DND-41 (cell line): ENCODE results near the gene ETS2.

Experiments used
- ATAC-seq: fragments of 200-7000 bp; cut with Tn5 transposase; 3 replicates; pipeline ENCODE4 v1.9.1; 2021; ENCODE audit warnings: low read depth; ENCODE audit not compliant: insufficient read depth
- DNase-seq: peaks from one replicate; pipeline ENCODE4 v3.0.0-alpha.2; 2020
- H2AFZ ChIP-seq: 2 replicates; pipeline ENCODE4 v1.6.0; 2012; ENCODE audit warnings: low read depth, low read length
- H3K27ac ChIP-seq: 2 replicates; pipeline ENCODE4 v1.5.1; 2012; ENCODE audit warnings: low read length, inconsistent platforms
- H3K27me3 ChIP-seq: fragments of 200-600 bp; sonication (generic); 2 replicates; pipeline ENCODE4 v1.6.0; 2012; ENCODE audit warnings: low read length, mild to moderate bottlenecking, inconsistent platforms; ENCODE audit not compliant: insufficient read depth, poor library complexity
- H3K36me3 ChIP-seq: 2 replicates; pipeline ENCODE4 v1.5.1; 2012; ENCODE audit warnings: low read length, inconsistent platforms; ENCODE audit not compliant: insufficient read depth
- H3K4me1 ChIP-seq: 2 replicates; pipeline ENCODE4 v1.5.1; 2012; ENCODE audit warnings: mild to moderate bottlenecking, low read length; ENCODE audit not compliant: insufficient read depth
- H3K4me2 ChIP-seq: 2 replicates; pipeline ENCODE4 v1.6.0; 2012; ENCODE audit warnings: mild to moderate bottlenecking, moderate library complexity, low read length, inconsistent platforms; ENCODE audit not compliant: insufficient read depth
- H3K4me3 ChIP-seq, 2 experiments: fragments of 200-600 bp in 1 of 2; shearing (Covaris generic) in 1 of 2; 2 replicates each; pipeline ENCODE4 v1.5.1; 2012 to 2016; ENCODE audit warnings: inconsistent platforms in 2 of 2, low read length in 2 of 2, mild to moderate bottlenecking in 2 of 2, low read depth in 1 of 2, moderate library complexity in 1 of 2
- H3K79me2 ChIP-seq: 2 replicates; pipeline ENCODE4 v1.6.0; 2012; ENCODE audit warnings: low read length, inconsistent platforms; ENCODE audit not compliant: insufficient read depth
- H3K9ac ChIP-seq: 2 replicates; pipeline ENCODE4 v1.6.0; 2012; ENCODE audit warnings: low read depth, mild to moderate bottlenecking, inconsistent platforms, low read length, moderate library complexity
- H3K9me3 ChIP-seq: 2 replicates; pipeline ENCODE4 v1.5.1; 2012; ENCODE audit warnings: low read length, moderate library complexity, mild to moderate bottlenecking, inconsistent platforms; ENCODE audit not compliant: insufficient read depth, severe bottlenecking
- H4K20me1 ChIP-seq: 2 replicates; pipeline ENCODE4 v1.6.0; 2012; ENCODE audit warnings: low read length; ENCODE audit not compliant: insufficient read depth
- EZH2 ChIP-seq: IDR thresholded peaks from 3 replicates; pipeline ENCODE4 v1.6.1; 2012; ENCODE audit warnings: borderline replicate concordance, low read depth, mild to moderate bottlenecking, moderate library complexity, low read length, inconsistent platforms; ENCODE audit not compliant: severe bottlenecking
- TF ChIP-seq, protein P1 (sequence below): IDR thresholded peaks from 2 replicates; pipeline ENCODE4 v1.5.1; 2012; ENCODE audit warnings: borderline replicate concordance, low read length, moderate library complexity, mild to moderate bottlenecking; ENCODE audit not compliant: poor library complexity, severe bottlenecking; ENCODE audit errors: extremely low read depth

ETS2 gene

GRCh38 chr21:38790059-38790458, 15.7 kb upstream of the ETS2 start:
- no peak for ATAC-seq
- H4K20me1 ChIP-seq: no peaks in the 10 kb centered on the region

DNA sequence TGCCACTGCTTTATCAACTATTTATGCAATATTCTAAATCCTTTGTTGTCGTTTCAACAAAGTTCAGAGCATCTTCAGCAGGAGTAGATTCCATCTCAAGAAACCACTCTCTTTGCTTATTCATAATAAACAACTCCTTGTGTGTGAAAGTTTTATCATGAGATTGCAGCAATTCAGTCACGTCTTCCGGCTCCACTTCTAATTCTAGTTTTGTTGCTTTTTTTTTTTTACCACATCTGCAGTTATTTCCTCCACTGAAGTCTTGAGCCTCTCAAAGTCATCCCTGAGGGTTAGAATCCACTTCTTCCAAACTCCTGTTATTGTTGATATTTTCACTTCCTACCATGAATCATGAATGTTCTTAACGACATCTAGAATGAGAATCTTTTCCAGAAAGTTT, 14.8 kb upstream of the ETS2 start:
- Histone ChIP-seq H3K9me3 (no peaks in the 10 kb centered on the region), H3K9ac (no peak overlapping the region), H2AFZ (no peak overlapping the region), H3K27me3 (no peaks in the 10 kb centered on the region), H3K4me3 (no peak overlapping the region), H3K36me3 (no peaks in the 10 kb centered on the region), H3K4me1 (no peaks in the 10 kb centered on the region), H3K27ac (no peak overlapping the region), H4K20me1 (no peaks in the 10 kb centered on the region), H3K79me2 (no peaks in the 10 kb centered on the region), H3K4me2 (no peak overlapping the region)
- no peak for ATAC-seq
- TF ChIP-seq, protein P1, sequence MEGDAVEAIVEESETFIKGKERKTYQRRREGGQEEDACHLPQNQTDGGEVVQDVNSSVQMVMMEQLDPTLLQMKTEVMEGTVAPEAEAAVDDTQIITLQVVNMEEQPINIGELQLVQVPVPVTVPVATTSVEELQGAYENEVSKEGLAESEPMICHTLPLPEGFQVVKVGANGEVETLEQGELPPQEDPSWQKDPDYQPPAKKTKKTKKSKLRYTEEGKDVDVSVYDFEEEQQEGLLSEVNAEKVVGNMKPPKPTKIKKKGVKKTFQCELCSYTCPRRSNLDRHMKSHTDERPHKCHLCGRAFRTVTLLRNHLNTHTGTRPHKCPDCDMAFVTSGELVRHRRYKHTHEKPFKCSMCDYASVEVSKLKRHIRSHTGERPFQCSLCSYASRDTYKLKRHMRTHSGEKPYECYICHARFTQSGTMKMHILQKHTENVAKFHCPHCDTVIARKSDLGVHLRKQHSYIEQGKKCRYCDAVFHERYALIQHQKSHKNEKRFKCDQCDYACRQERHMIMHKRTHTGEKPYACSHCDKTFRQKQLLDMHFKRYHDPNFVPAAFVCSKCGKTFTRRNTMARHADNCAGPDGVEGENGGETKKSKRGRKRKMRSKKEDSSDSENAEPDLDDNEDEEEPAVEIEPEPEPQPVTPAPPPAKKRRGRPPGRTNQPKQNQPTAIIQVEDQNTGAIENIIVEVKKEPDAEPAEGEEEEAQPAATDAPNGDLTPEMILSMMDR: no peak
- TF ChIP-seq EZH2: no peak
- DNase-seq: no peak

More at GRCh38 chr21:38790059-38790458, 15.7 kb upstream of the ETS2 start:
- no peaks in the 10 kb centered on the region for H3K36me3 ChIP-seq
- H3K9me3 ChIP-seq: no peaks in the 10 kb centered on the region
- H3K27ac ChIP-seq: no peak overlapping the region
- H3K4me3 ChIP-seq: no peak overlapping the region
- H2AFZ ChIP-seq: no peak overlapping the region
- H3K9ac ChIP-seq: no peak overlapping the region
- DNase-seq: no peak
- TF ChIP-seq EZH2: no peak
- TF ChIP-seq, protein P1: no peak
- no peaks in the 10 kb centered on the region for H3K27me3 ChIP-seq
- no peaks in the 10 kb centered on the region for H3K4me1 ChIP-seq
- H3K79me2 ChIP-seq: no peaks in the 10 kb centered on the region
- H3K4me2 ChIP-seq: no peak overlapping the region

- Histone ChIP-seq H3K9ac (no peak overlapping the region), H3K27ac (no peak overlapping the region), H3K4me3 (no peak overlapping the region), H3K36me3 (no peaks in the 10 kb centered on the region), H3K27me3 (no peaks in the 10 kb centered on the region), H3K9me3 (no peaks in the 10 kb centered on the region), H3K4me2 (no peak overlapping the region), H2AFZ (no peak overlapping the region), H3K79me2 (no peaks in the 10 kb centered on the region), H4K20me1 (no peaks in the 10 kb centered on the region), H3K4me1 (no peaks in the 10 kb centered on the region)
- DNase-seq: no peak
- ATAC-seq: no peak
- no peak for TF ChIP-seq EZH2
- TF ChIP-seq, protein P1: no peak
Measured at GRCh38 chr21:38792676-38793459, 12.9 kb upstream of the ETS2 start.
